Endothelial cell of umbilical vein (primary cell): ENCODE data around the gene TSR1.

Experiments
- CTCF ChIP-seq, 2 donors: IDR thresholded peaks; 1 replicate in 1 of 2; 2 replicates in 1 of 2; pipeline ENCODE4 v1.5.1; 2011; ENCODE audit warnings: low read length in 2 of 2, mild to moderate bottlenecking in 2 of 2, moderate library complexity in 2 of 2, control low read depth in 1 of 2, inconsistent platforms in 1 of 2, low read depth in 1 of 2; ENCODE audit not compliant: insufficient read depth in 1 of 2; ENCODE audit errors: extremely low read depth in 1 of 2
- POLR2A ChIP-seq: IDR thresholded peaks from 2 replicates; pipeline ENCODE4 v1.6.1; 2012; ENCODE audit warnings: low read depth, mild to moderate bottlenecking, control low read depth, low read length
- POLR2AphosphoS5 ChIP-seq: IDR thresholded peaks from 2 replicates; pipeline ENCODE4 v1.6.1; 2012; ENCODE audit warnings: low read depth, mild to moderate bottlenecking, control low read depth, low read length, moderate library complexity; ENCODE audit not compliant: insufficient read depth

GRCh38 chr17:2299756-2300155 lies 36.5 kb downstream of the TSR1 start:
- no peak for TF ChIP-seq CTCF (IDR thresholded peaks at IDR 0.05; ENCODE audit: extremely low read depth in 1 of 2, insufficient read depth in 1 of 2, low read depth in 1 of 2, low read length in 2 of 2)
- no peak for TF ChIP-seq POLR2A
- TF ChIP-seq POLR2AphosphoS5: no peak
